DOHH2 (cell line): ENCODE data around the gene GTSE1.

Experiments
- CTCF ChIP-seq: fragments of 200-600 bp; sonication (generic); IDR thresholded peaks from one replicate; pipeline ENCODE4 v1.5.1; 2014; ENCODE audit warnings: antibody characterized with exemption, mild to moderate bottlenecking, low read depth, low read length; ENCODE audit not compliant: poor library complexity, severe bottlenecking
- EZH2phosphoT487 ChIP-seq: fragments of 200-600 bp; sonication (generic); IDR thresholded peaks from 2 replicates; pipeline ENCODE4 v1.6.1; 2017; ENCODE audit warnings: borderline replicate concordance, mild to moderate bottlenecking, antibody characterized with exemption, low read length, moderate library complexity, mixed read lengths

- TF ChIP-seq CTCF (no peak), EZH2phosphoT487 (no peak)
These were observed 3.0 kb upstream of the GTSE1 start for GRCh38 chr22:46293577-46294260.
